OCI-LY7 (cell line): ENCODE results near the gene SMYD1.

Source experiments
- CTCF ChIP-seq: fragments of 200-600 bp; sonication (generic); conservative IDR thresholded peaks from 2 replicates; pipeline ENCODE4 v1.5.1; 2014; ENCODE audit warnings: mild to moderate bottlenecking, antibody characterized with exemption, low read length, moderate library complexity, mixed read lengths
- EZH2phosphoT487 ChIP-seq: fragments of 200-600 bp; sonication (generic); IDR thresholded peaks from 2 replicates; pipeline ENCODE4 v1.6.1; 2018; ENCODE audit warnings: low read depth, borderline replicate concordance, mild to moderate bottlenecking, mixed run types, antibody characterized with exemption, low read length, moderate library complexity, mixed read lengths

- TF ChIP-seq CTCF (no peak), EZH2phosphoT487 (no peak)
Observed at GRCh38 chr2:88074854-88075292, 7.2 kb downstream of the SMYD1 start.
